Neuronal stem cell (in vitro differentiated cells): ENCODE results near the gene POLK.

Experiments used
- DNase-seq: peaks from one replicate; pipeline ENCODE4 v3.0.0-alpha.2; 2013; ENCODE audit warnings: low spot score
- H2AFZ ChIP-seq: one replicate; pipeline ENCODE4 v1.6.1; 2013; ENCODE audit warnings: mild to moderate bottlenecking, low read length, inconsistent platforms
- H2AK5ac ChIP-seq: 2 replicates; pipeline ENCODE4 v1.6.1; 2013; ENCODE audit warnings: low read depth, mild to moderate bottlenecking, inconsistent platforms, low read length, moderate library complexity, mixed read lengths
- H2BK120ac ChIP-seq: 2 replicates; pipeline ENCODE4 v1.6.1; 2013; ENCODE audit warnings: low read depth, mild to moderate bottlenecking, inconsistent platforms, low read length, moderate library complexity, mixed read lengths
- H2BK12ac ChIP-seq: one replicate; pipeline ENCODE4 v1.6.1; 2013; ENCODE audit warnings: low read length, inconsistent platforms
- H2BK15ac ChIP-seq: 2 replicates; pipeline ENCODE4 v1.6.1; 2013; ENCODE audit warnings: mild to moderate bottlenecking, low read length, inconsistent platforms, mixed read lengths
- H2BK5ac ChIP-seq: one replicate; pipeline ENCODE4 v1.6.1; 2013; ENCODE audit warnings: inconsistent platforms, mild to moderate bottlenecking, low read length, moderate library complexity
- H3K14ac ChIP-seq: one replicate; pipeline ENCODE4 v1.6.1; 2013; ENCODE audit warnings: low read length, inconsistent platforms
- H3K18ac ChIP-seq: 2 replicates; pipeline ENCODE4 v1.6.1; 2013; ENCODE audit warnings: low read length, inconsistent platforms
- H3K23ac ChIP-seq: 2 replicates; pipeline ENCODE4 v1.6.1; 2013; ENCODE audit warnings: low read depth, mild to moderate bottlenecking, mixed read lengths, low read length, inconsistent platforms; ENCODE audit not compliant: poor library complexity
- H3K27ac ChIP-seq: replicated peaks from 3 replicates; pipeline ENCODE4 v1.5.1; 2013; ENCODE audit warnings: low read length, inconsistent platforms
- H3K27me3 ChIP-seq, 3 experiments: 2 replicates each; pipeline ENCODE4 v1.6.1; 2013; ENCODE audit warnings: low read length in 3 of 3, mild to moderate bottlenecking in 2 of 3, inconsistent platforms in 1 of 3, low read depth in 1 of 3, mixed read lengths in 1 of 3, moderate library complexity in 1 of 3; ENCODE audit not compliant: control insufficient read depth in 3 of 3, insufficient read depth in 3 of 3
- H3K36me3 ChIP-seq, 2 donors: replicated peaks in 1 of 2; 2 replicates each; pipeline ENCODE4 v1.6.1; 2013; ENCODE audit warnings: low read length in 2 of 2; ENCODE audit not compliant: control insufficient read depth in 2 of 2, insufficient read depth in 2 of 2
- H3K4ac ChIP-seq: 2 replicates; pipeline ENCODE4 v1.6.1; 2013; ENCODE audit warnings: inconsistent platforms, mild to moderate bottlenecking, low read length, moderate library complexity
- H3K4me1 ChIP-seq, 2 donors: 1 replicate in 1 of 2; 2 replicates in 1 of 2; pipeline ENCODE4 v1.6.1; 2013; ENCODE audit warnings: low read length in 2 of 2, low read depth in 1 of 2; ENCODE audit not compliant: control insufficient read depth in 2 of 2, insufficient read depth in 1 of 2
- H3K4me2 ChIP-seq: one replicate; pipeline ENCODE4 v1.6.1; 2013; ENCODE audit warnings: mild to moderate bottlenecking, low read length, inconsistent platforms; ENCODE audit not compliant: insufficient read depth, poor library complexity, severe bottlenecking
- H3K4me3 ChIP-seq, 2 donors: 2 replicates each; pipeline ENCODE4 v1.5.1; 2013; ENCODE audit warnings: low read length in 2 of 2, mild to moderate bottlenecking in 2 of 2, inconsistent platforms in 1 of 2, moderate library complexity in 1 of 2
- H3K79me1 ChIP-seq: one replicate; pipeline ENCODE4 v1.6.1; 2013; ENCODE audit warnings: low read depth, mild to moderate bottlenecking, inconsistent platforms, low read length, moderate library complexity
- H3K9ac ChIP-seq: one replicate; pipeline ENCODE4 v1.6.1; 2013; ENCODE audit warnings: mild to moderate bottlenecking, low read depth, low read length, inconsistent platforms; ENCODE audit not compliant: poor library complexity
- H3K9me3 ChIP-seq, 2 donors: replicated peaks in 1 of 2; 2 replicates each; pipeline versions ENCODE3 to v1.6.1; 2013; ENCODE audit warnings: low read length in 2 of 2, mild to moderate bottlenecking in 2 of 2, inconsistent platforms in 1 of 2, low read depth in 1 of 2, mixed read lengths in 1 of 2, moderate library complexity in 1 of 2; ENCODE audit not compliant: control insufficient read depth in 2 of 2, insufficient read depth in 1 of 2
- H4K8ac ChIP-seq: one replicate; pipeline ENCODE4 v1.6.1; 2013; ENCODE audit warnings: low read depth, mild to moderate bottlenecking, inconsistent platforms, low read length, moderate library complexity
- H4K91ac ChIP-seq: one replicate; pipeline ENCODE4 v1.6.1; 2013; ENCODE audit warnings: low read length, low read depth, mild to moderate bottlenecking, inconsistent platforms; ENCODE audit not compliant: poor library complexity
- WGBS, 2 donors: extraction: QIAGEN DNeasy Blood & Tissue Kit; methylation state at CpG; one replicate each; pipeline ENCODE4 v1.1.7; 2013; ENCODE audit warnings: missing lambda C conversion rate in 2 of 2, mixed read lengths in 1 of 2; ENCODE audit not compliant: insufficient read length in 2 of 2, insufficient replicate concordance in 1 of 2; ENCODE audit errors: extremely low coverage in 2 of 2; 5-methylcytosine and 5-hydroxymethylcytosine counted together

POLK gene

GRCh38 chr5:75466006-75466716 is 45.5 kb upstream of the POLK start:
- no peak overlapping the region for H3K14ac ChIP-seq
- no peak overlapping the region for H2BK5ac ChIP-seq
- H3K4ac ChIP-seq = no peak overlapping the region
- no CpG with 5 or more reads among the region's 6 CpGs for WGBS, 2 donors
- H4K8ac ChIP-seq = no peak overlapping the region
- no peak overlapping the region for H3K4me3 ChIP-seq
- H2AFZ ChIP-seq = no peak overlapping the region
- peaks cover 0 to 2% of the 10 kb centered on the region in 2 donors for H3K36me3 ChIP-seq
- no peak overlapping the region for H4K91ac ChIP-seq
- no peak overlapping the region for H2BK120ac ChIP-seq
- no peaks in the 10 kb centered on the region for H3K27me3 ChIP-seq
- no peak overlapping the region for H2BK12ac ChIP-seq
- H3K9me3 ChIP-seq = peaks cover 7 to 25% of the 10 kb centered on the region in 2 donors
- H2AK5ac ChIP-seq = no peak overlapping the region
- no peak for DNase-seq
- H2BK15ac ChIP-seq = no peak overlapping the region
- no peak overlapping the region for H3K4me2 ChIP-seq
- H3K9ac ChIP-seq = no peak overlapping the region
- H3K4me1 ChIP-seq = peaks cover 0 to 10% of the 10 kb centered on the region in 2 donors
- H3K23ac ChIP-seq = no peak overlapping the region
- H3K79me1 ChIP-seq = no peaks in the 10 kb centered on the region
- peak overlapping the region; percentile 15 for H3K27ac ChIP-seq
- no peak overlapping the region for H3K18ac ChIP-seq

DNA sequence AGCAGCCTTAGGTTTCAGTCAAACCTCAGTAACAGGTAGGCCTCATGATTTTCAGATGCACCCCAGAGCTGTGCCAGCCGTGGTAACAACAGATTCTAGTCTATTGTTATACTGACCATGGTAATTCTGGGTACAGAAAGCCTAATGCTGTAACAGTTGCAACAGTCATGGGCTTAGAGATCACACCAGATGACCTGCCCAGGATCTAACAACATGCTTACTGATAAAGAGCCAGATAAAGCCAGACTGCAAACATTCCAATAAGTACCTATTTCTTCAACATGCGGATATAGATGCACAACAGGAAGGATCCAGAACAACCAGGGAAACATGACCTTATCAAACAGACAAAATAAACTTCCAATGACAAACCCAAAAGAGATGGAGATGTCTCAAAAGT is 43.1 kb upstream of the POLK start:
- Histone ChIP-seq H3K23ac (no peak overlapping the region), H3K36me3 (no peaks in the 10 kb centered on the region), H3K14ac (no peak overlapping the region), H2AK5ac (no peak overlapping the region), H3K4me2 (no peak overlapping the region), H3K27me3 (no peaks in the 10 kb centered on the region), H3K18ac (no peak overlapping the region), H3K4me1 (peaks cover 0 to 10% of the 10 kb centered on the region in 2 donors), H3K9me3 (peaks cover 7 to 22% of the 10 kb centered on the region in 2 donors), H3K4me3 (no peak overlapping the region), H3K27ac (no peak overlapping the region), H2BK12ac (no peak overlapping the region), H3K79me1 (no peaks in the 10 kb centered on the region), H2BK5ac (no peak overlapping the region), H2BK15ac (no peak overlapping the region), H3K9ac (no peak overlapping the region), H2BK120ac (no peak overlapping the region), H2AFZ (no peak overlapping the region), H4K8ac (no peak overlapping the region), H3K4ac (no peak overlapping the region), H4K91ac (no peak overlapping the region)
- DNase-seq = no peak
- whole genome bisulfite sequencing, 2 donors = no CpG with 5 or more reads among the region's 2 CpGs

DNA sequence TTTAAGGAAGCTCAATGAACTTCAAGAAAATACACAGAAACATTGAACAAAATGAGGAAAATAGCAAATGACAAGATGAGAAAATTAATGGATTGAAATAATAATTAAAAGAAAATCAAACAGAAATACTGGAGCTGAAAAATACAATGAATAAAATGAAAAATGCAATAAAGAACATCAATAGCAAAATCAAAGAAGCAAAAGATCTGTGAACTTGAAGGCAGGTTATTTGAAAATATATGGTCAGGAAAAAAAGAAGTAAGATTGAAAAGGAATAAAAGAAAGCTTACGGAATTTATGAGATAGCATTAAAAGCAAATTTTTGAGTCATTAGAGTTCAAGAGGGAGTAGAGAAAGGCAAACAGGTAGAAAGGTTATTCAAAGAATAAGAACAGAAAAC is 42.7 kb upstream of the POLK start:
- no peak overlapping the region for H3K4me2 ChIP-seq
- no peak overlapping the region for H3K14ac ChIP-seq
- no peak for DNase-seq
- H2BK15ac ChIP-seq = no peak overlapping the region
- no peak overlapping the region for H2AK5ac ChIP-seq
- no peak overlapping the region for H4K8ac ChIP-seq
- peaks cover 0 to 10% of the 10 kb centered on the region in 2 donors for H3K4me1 ChIP-seq
- no peak overlapping the region for H2AFZ ChIP-seq
- no peak overlapping the region for H3K4me3 ChIP-seq
- no peak overlapping the region for H2BK120ac ChIP-seq
- no peak overlapping the region for H3K23ac ChIP-seq
- H3K36me3 ChIP-seq = no peaks in the 10 kb centered on the region
- H4K91ac ChIP-seq = no peak overlapping the region
- H3K27me3 ChIP-seq = no peaks in the 10 kb centered on the region
- no peaks in the 10 kb centered on the region for H3K79me1 ChIP-seq
- H3K9ac ChIP-seq = no peak overlapping the region
- H3K27ac ChIP-seq = no peak overlapping the region
- no CpG with 5 or more reads among the region's 1 CpG for WGBS, 2 donors
- H2BK12ac ChIP-seq = no peak overlapping the region
- H3K18ac ChIP-seq = no peak overlapping the region
- H2BK5ac ChIP-seq = no peak overlapping the region
- H3K4ac ChIP-seq = no peak overlapping the region
- peaks cover 7 to 22% of the 10 kb centered on the region in 2 donors for H3K9me3 ChIP-seq

DNA sequence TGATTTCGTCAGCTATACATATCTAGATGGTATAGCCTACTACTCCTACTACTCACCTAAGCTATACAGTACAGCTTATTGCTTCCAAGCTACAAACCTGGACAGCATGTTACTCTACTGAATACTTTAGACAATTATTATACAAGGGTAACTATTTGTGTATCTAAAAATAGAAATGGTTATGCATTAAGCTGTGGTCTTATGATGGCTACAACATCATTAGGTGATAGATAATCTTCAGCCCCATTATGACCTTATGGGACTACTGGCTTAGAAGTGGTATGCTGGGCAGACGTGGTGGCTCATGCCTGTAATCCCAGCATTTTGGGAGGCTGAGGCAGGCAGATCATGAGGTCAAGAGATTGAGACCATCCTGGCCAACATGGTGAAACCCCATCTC is 40.5 kb upstream of the POLK start:
- no peak overlapping the region for H2BK5ac ChIP-seq
- no peak overlapping the region for H2AFZ ChIP-seq
- no peaks in the 10 kb centered on the region for H3K36me3 ChIP-seq
- no peak overlapping the region for H3K14ac ChIP-seq
- H3K4me3 ChIP-seq = no peak overlapping the region
- H3K18ac ChIP-seq = no peak overlapping the region
- H3K4me2 ChIP-seq = no peak overlapping the region
- no peak for DNase-seq
- H3K4me1 ChIP-seq = peaks cover 0 to 4% of the 10 kb centered on the region in 2 donors
- no peak overlapping the region for H3K23ac ChIP-seq
- no peak overlapping the region for H2AK5ac ChIP-seq
- H3K4ac ChIP-seq = no peak overlapping the region
- H2BK15ac ChIP-seq = no peak overlapping the region
- no peaks in the 10 kb centered on the region for H3K79me1 ChIP-seq
- H3K27ac ChIP-seq = no peak overlapping the region
- H4K91ac ChIP-seq = no peak overlapping the region
- H3K27me3 ChIP-seq = no peaks in the 10 kb centered on the region
- no peak overlapping the region for H2BK120ac ChIP-seq
- H3K9me3 ChIP-seq = peaks cover 7 to 26% of the 10 kb centered on the region in 2 donors
- no peak overlapping the region for H4K8ac ChIP-seq
- H3K9ac ChIP-seq = no peak overlapping the region
- no peak overlapping the region for H2BK12ac ChIP-seq
- WGBS, 2 donors = no CpG with 5 or more reads among the region's 2 CpGs
